Bronchial epithelial cell (primary cell): Measurements from ENCODE around the gene ELF1. TPM values are rescaled to one million over a fixed set of nuclear protein-coding genes. Genes with fewer than 3 reads are reported as not detected.

Source experiments
- total RNA-seq: library from RNA; depleted of rRNA; stranded (reverse); fragments of >200 nt; gene quantifications from 2 replicates; pipeline ENCODE4 v1.2.1, GENCODE V29; 2014

The ELF1 gene
- total RNA-seq, 1 donor from 2014 or later = 57.7 TPM

Other genes starting within 250 kb of the ELF1 start
- gene MRPS31, start 248.1 kb downstream of the ELF1 start, total RNA-seq = 11.3 and 12.0 TPM in 2 replicates
- gene SLC25A15, start 229.7 kb downstream of the ELF1 start, total RNA-seq = 15.2 and 22.1 TPM in 2 replicates
- 6.8 and 10.1 TPM in 2 replicates for gene WBP4, start 42.2 kb upstream of the ELF1 start, total RNA-seq
- gene KBTBD6, start 113.5 kb upstream of the ELF1 start, total RNA-seq = 4.6 and 6.3 TPM in 2 replicates
- 7.2 and 9.5 TPM in 2 replicates for gene KBTBD7, start 175.3 kb upstream of the ELF1 start, total RNA-seq
- 10.0 and 11.4 TPM in 2 replicates for gene MTRF1, start 244.3 kb upstream of the ELF1 start, total RNA-seq